Activated B cell treated with CpG ODN at 0.5 μM for 24 hours (primary cell): ENCODE measurements around the gene BNIP3. TPM values are rescaled to one million over a fixed set of nuclear protein-coding genes. Genes with fewer than 3 reads are reported as not detected.
"Not testable (repeated sequence)": the region's sequence is repeated elsewhere in the genome, so short reads cannot be mapped to it uniquely, and the experiment has no call there.

Experiments
- ATAC-seq: fragments of 200-7000 bp; cut with Tn5 transposase; one replicate; pipeline ENCODE4 v1.10.0; 2021; ENCODE audit warnings: low read depth, mild to moderate bottlenecking, moderate library complexity
- CTCF ChIA-PET: fragments of 350-600 bp; sonication (Branson Sonifier 250); formaldehyde crosslinking; loops from one replicate; lab custom pipeline; 2021; ENCODE audit warnings: antibody characterized with exemption; lab: Charles Lee
- POLR2A ChIA-PET: fragments of 350-600 bp; sonication (Branson Sonifier 250); formaldehyde crosslinking; loops from one replicate; lab custom pipeline; 2021; ENCODE audit warnings: antibody characterized with exemption; lab: Charles Lee
- DNase-seq: peaks from one replicate; pipeline ENCODE4 v3.0.0; 2022
- H3K27ac Mint-ChIP-seq: one replicate; pipeline ENCODE4 v1.8.0; 2020; ENCODE audit warnings: mixed read lengths
- H3K27me3 Mint-ChIP-seq: one replicate; pipeline ENCODE4 v1.8.0; 2021; ENCODE audit warnings: mixed read lengths
- H3K36me3 Mint-ChIP-seq: one replicate; pipeline ENCODE4 v1.8.0; 2021; ENCODE audit warnings: low read depth, mixed read lengths
- H3K4me1 Mint-ChIP-seq: one replicate; pipeline ENCODE4 v1.8.0; 2021; ENCODE audit warnings: mixed read lengths
- H3K4me3 Mint-ChIP-seq: one replicate; pipeline ENCODE4 v1.8.0; 2020; ENCODE audit warnings: mild to moderate bottlenecking, mixed read lengths
- H3K9me3 Mint-ChIP-seq: one replicate; pipeline ENCODE4 v1.8.0; 2020; ENCODE audit warnings: mixed read lengths
- CTCF ChIP-seq: fragments of 200-600 bp; IDR thresholded peaks from one replicate; pipeline ENCODE4 v1.8.0; 2022; ENCODE audit warnings: antibody characterized with exemption, mild to moderate bottlenecking
- intact Hi-C: fragments of 100-400 bp; cut with micrococcal nuclease; formaldehyde crosslinking; loops from one replicate; pipeline ENCODE4 v1.15.1; 2024
- total RNA-seq: library from RNA; stranded (reverse); gene quantifications from 2 replicates; pipeline ENCODE4 v1.2.3, GENCODE V29; 2022

Gene BNIP3
- total RNA-seq, 1 donor from 2014 or later: 10.6 TPM

GRCh38 chr10:131955591-131956340 lies 26.0 kb downstream of the BNIP3 start:
- DNase-seq: no peak
- H3K4me1 Mint-ChIP-seq: no peaks in the 10 kb centered on the region
- H3K4me3 Mint-ChIP-seq: no peak overlapping the region
- H3K27ac Mint-ChIP-seq: no peak overlapping the region
- ATAC-seq: no peak
- CTCF ChIA-PET: no interaction called here
- no peaks in the 10 kb centered on the region for H3K27me3 Mint-ChIP-seq
- no peaks in the 10 kb centered on the region for H3K9me3 Mint-ChIP-seq
- H3K36me3 Mint-ChIP-seq: peaks cover 71% of the 10 kb centered on the region
- intact Hi-C loops: no loop called here
- POLR2A ChIA-PET: no interaction called here
- no peak for TF ChIP-seq CTCF

- ChIA-PET POLR2A (no interaction called here), CTCF (no interaction called here)
- TF ChIP-seq CTCF: no peak
- peaks cover 72% of the 10 kb centered on the region for H3K36me3 Mint-ChIP-seq
- H3K9me3 Mint-ChIP-seq: no peaks in the 10 kb centered on the region
- H3K27me3 Mint-ChIP-seq: no peaks in the 10 kb centered on the region
- no peak overlapping the region for H3K27ac Mint-ChIP-seq
- intact Hi-C loops: no loop called here
- H3K4me1 Mint-ChIP-seq: no peaks in the 10 kb centered on the region
- H3K4me3 Mint-ChIP-seq: no peak overlapping the region
- DNase-seq: no peak
- ATAC-seq: no peak
These were observed 27.3 kb downstream of the BNIP3 start for GRCh38 chr10:131954356-131954965.

GRCh38 chr10:131949908-131950307 lies 31.8 kb downstream of the BNIP3 start:
- H3K36me3 Mint-ChIP-seq: peaks cover 80% of the 10 kb centered on the region
- H3K4me1 Mint-ChIP-seq, intact Hi-C loops, ATAC-seq, CTCF ChIA-PET, H3K4me3 Mint-ChIP-seq, DNase-seq, POLR2A ChIA-PET, H3K9me3 Mint-ChIP-seq, H3K27ac Mint-ChIP-seq, H3K27me3 Mint-ChIP-seq: not testable (repeated sequence)

- Mint-ChIP-seq H3K27ac (no peak overlapping the region), H3K4me3 (no peak overlapping the region), H3K27me3 (no peaks in the 10 kb centered on the region), H3K36me3 (peaks cover 78% of the 10 kb centered on the region), H3K4me1 (no peaks in the 10 kb centered on the region), H3K9me3 (no peaks in the 10 kb centered on the region)
- ATAC-seq: no peak
- ChIA-PET POLR2A (no interaction called here), CTCF (no interaction called here)
- no peak for DNase-seq
- intact Hi-C loops: no loop called here
- TF ChIP-seq CTCF: no peak
These were observed 32.5 kb downstream of the BNIP3 start for GRCh38 chr10:131949041-131949862.

- Mint-ChIP-seq H3K27me3 (no peaks in the 10 kb centered on the region), H3K4me1 (no peaks in the 10 kb centered on the region), H3K4me3 (no peak overlapping the region), H3K27ac (no peak overlapping the region), H3K9me3 (no peaks in the 10 kb centered on the region), H3K36me3 (peaks cover 78% of the 10 kb centered on the region)
- ChIA-PET CTCF (no interaction called here), POLR2A (no interaction called here)
- TF ChIP-seq CTCF: no peak
- no peak for DNase-seq
- intact Hi-C loops: no loop called here
- no peak for ATAC-seq
These were observed 33.2 kb downstream of the BNIP3 start for GRCh38 chr10:131948501-131948900.
